Measurements from ENCODE around the gene GDPD3.

The GDPD3 gene

GRCh38 chr16:30113031-30113710, at the start of gene GDPD3:
Gene GDPD3, minus strand, starts transcription at chr16:30113537. Its CDS starts 59 bp downstream, at chr16:30113478.
- in situ Hi-C loops (cut with MboI; ENCODE audit: low sequenced_read_pairs) = no loop called here

DNA sequence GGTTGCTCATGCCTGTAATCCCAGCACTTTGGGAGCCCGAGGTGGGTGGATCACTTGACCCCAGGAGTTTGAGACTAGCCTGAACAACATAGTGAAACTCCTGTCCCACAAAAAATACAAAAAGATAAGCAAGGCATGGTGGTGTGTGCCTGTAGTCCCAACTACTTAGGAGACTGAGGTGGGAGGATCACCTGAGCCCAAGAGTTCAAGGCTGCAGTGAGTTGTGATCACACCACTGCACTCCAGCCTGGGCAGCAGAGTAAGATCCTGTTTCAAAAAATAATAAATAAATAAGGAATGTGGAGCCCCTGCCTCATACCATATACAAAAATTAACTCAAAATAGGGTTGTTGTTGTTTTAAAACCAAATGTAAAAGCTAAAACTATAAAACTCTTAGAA, 43.9 kb upstream of the GDPD3 start:
- in situ Hi-C loops (cut with MboI; ENCODE audit: low sequenced_read_pairs) = no loop called here

GRCh38 chr16:30155188-30155587, 41.9 kb upstream of the GDPD3 start:
- in situ Hi-C loops (cut with MboI; ENCODE audit: low sequenced_read_pairs) = no loop called here

DNA sequence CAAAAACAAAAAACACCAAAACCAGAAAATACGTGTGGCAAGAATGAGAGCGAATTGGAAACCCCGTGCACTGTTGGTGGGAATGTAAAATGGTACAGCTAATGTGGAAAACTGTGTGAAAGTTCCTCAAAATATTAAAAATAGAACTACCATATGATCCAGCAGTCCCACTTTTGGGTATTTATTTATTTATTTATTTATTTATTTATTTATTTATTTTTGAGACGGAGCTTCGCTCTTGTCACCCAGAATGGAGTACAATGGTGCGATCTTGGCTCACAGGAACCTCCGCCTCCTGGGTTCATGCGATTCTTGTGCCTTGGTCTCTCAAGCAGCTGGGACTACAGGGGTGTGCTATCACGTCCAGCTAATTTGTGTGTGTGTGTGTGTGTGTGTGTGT, 39.2 kb upstream of the GDPD3 start:
- in situ Hi-C loops (cut with MboI; ENCODE audit: low sequenced_read_pairs) = no loop called here

DNA sequence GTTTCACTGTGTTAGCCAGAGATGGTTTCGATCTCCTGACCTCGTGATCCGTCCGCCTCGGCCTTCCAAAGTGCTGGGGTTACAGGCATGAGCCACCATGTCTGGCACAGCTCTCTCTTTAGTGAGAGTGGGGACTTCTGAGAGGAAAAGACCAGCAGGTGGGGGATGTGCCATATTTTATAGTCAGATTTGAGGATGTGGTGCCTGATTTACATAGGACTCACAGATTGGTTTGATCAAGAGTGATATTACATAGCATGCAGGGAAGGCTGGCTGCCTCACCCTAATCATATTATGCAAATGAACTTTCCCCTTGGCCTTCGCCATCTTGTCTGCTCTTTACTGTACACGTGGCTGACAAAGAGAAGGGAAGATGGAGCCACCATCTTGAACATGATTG, 37.8 kb upstream of the GDPD3 start:
- in situ Hi-C loops (cut with MboI; ENCODE audit: low sequenced_read_pairs) = no loop called here

DNA sequence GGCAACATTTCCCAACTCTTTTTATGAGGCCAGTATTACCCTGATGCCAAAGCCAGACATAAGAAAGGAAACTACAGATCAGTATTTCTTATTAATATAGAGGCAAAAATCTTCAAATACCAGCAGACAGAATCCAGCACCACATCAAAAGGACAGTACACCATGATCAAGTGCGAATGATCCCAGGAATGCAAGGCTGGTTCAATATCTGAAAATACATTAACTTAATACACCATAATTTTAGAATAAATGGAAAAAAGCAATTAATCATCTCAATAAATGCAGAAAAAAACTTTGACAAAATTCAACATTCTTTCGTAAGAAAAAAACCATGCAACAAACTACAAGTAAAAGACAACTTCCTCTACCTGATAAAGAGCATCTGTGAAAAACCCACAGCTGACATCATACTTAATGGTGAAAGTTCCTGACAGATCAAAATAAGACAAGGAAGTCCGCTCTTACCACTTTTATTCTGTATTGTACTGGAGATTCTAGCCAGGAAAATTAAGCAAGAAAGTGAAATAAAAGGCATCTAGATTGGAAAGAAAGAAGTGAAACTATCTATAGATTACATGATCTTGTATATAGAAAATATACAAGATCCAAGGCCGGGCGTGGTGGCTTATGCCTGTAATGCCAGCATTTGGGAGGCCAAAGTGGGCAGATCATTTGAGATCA, 36.1 kb upstream of the GDPD3 start:
- in situ Hi-C loops (cut with MboI; ENCODE audit: low sequenced_read_pairs) = loop anchor here (25.0 kb wide), 1 partner anchor 463 kb away; the partner anchor contains the start of gene ZNF689

DNA sequence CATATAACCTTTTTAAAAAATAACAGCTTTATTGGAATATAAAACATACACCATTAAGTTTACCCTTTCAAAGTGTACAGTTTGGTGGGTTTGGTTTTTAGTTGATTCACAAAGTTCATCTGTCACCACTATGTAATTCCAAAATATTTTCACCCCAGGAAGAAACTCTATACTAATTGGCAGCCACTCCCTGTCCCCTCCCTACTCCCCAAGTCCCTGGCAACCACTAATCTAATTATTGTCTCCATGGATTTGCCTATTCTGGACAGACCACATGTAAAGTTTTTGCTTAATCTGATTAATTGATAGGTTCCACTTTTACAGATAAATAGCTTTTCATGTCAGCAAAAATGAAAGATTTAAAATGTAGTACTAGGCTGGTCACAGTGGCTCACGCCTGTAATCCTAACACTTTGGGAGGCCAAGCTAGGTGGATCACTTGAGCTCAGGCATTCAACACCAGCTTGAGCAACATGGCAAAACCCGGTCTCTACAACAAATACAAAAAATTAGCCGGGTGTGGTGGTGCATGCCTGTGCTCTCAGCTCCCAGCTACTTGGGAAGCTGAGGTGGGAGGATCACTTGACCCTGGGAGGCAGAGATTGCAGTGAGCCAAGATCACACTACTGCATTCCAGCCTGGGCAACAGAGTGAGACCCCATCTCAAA, 34.6 kb upstream of the GDPD3 start:
- in situ Hi-C loops (cut with MboI; ENCODE audit: low sequenced_read_pairs) = loop anchor here (25.0 kb wide), 1 partner anchor 464 kb away; the partner anchor contains the start of gene ZNF689

DNA sequence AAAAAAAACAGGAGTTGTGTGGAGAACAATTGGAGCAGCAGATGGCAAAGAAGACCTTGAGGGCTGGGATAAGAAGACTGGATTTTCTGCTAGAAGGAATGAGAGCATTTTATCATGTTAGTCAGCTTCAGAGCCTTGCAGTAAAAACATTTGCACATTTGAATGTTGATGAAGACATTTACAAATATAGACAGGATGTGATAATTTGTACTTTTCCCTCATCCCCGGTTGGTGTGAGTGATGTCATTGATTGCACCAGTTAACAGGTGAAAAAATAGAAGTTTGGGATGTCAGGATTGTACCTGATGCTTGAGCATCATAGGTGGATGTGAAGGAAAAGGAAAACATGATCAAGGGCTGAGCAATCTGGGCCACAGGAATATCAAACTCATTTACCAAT, 32.3 kb upstream of the GDPD3 start:
- in situ Hi-C loops (cut with MboI; ENCODE audit: low sequenced_read_pairs) = loop anchor here (25.0 kb wide), 1 partner anchor 467 kb away; the partner anchor contains the start of gene ZNF689

GRCh38 chr16:30144917-30145316, 31.6 kb upstream of the GDPD3 start:
- in situ Hi-C loops (cut with MboI; ENCODE audit: low sequenced_read_pairs) = loop anchor here (25.0 kb wide), 1 partner anchor 467 kb away; the partner anchor contains the start of gene ZNF689

DNA sequence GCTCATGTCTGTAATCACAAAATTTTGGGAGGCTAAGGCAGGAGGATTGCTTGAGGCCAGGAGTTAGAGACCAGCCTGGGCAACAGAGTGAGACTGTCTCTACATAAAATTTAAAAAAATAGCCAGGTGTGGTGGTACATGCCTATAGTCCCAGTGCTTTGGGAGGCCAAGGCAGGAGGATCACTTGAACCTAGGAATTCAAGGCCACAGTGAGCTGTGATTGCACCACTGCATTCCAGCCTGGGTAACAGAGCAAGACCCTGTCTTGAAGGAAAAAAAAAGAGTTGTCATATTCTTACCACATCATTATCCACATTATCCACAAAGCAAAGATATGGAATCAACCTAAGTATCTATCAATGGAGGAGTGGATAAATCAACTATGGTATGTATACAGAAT, 30.7 kb upstream of the GDPD3 start:
- in situ Hi-C loops (cut with MboI; ENCODE audit: low sequenced_read_pairs) = loop anchor here (25.0 kb wide), 1 partner anchor 468 kb away; the partner anchor contains the start of gene ZNF689

GRCh38 chr16:30143347-30143702, 30.0 kb upstream of the GDPD3 start:
- in situ Hi-C loops (cut with MboI; ENCODE audit: low sequenced_read_pairs) = loop anchor here (25.0 kb wide), 1 partner anchor 469 kb away; the partner anchor contains the start of gene ZNF689

- in situ Hi-C loops (cut with MboI; ENCODE audit: low sequenced_read_pairs) = loop anchor here (25.0 kb wide), 1 partner anchor 469 kb away; the partner anchor contains the start of gene ZNF689
Measured at GRCh38 chr16:30142672-30143346, 29.5 kb upstream of the GDPD3 start.

- in situ Hi-C loops (cut with MboI; ENCODE audit: low sequenced_read_pairs) = loop anchor here (25.0 kb wide), 1 partner anchor 471 kb away; the partner anchor contains the start of gene ZNF689
Measured at GRCh38 chr16:30141750-30142149, 28.4 kb upstream of the GDPD3 start.

- in situ Hi-C loops (cut with MboI; ENCODE audit: low sequenced_read_pairs) = loop anchor here (25.0 kb wide), 1 partner anchor 472 kb away; the partner anchor contains the start of gene ZNF689
Measured at GRCh38 chr16:30139583-30140481, 26.5 kb upstream of the GDPD3 start.

DNA sequence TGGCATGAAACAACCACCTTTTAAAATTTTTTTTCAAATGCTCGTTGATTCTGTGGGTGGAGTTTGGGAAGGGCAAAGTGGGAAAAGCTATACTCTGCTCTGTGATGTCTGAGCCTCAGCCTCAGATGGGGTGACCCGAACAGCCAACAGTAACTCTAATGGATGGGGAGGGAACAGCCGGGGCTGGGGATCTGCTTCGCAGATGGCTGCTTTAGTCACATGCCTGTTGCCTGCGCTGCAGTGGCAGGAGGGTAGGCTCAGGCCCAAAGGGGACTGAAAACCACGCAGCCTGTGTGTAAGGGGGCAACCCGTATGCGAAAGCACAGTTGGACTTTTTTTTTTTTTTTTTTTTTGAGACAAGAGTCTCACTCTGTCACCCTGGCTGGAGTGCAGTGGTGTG, 24.6 kb upstream of the GDPD3 start:
- in situ Hi-C loops (cut with MboI; ENCODE audit: low sequenced_read_pairs) = loop anchor here (25.0 kb wide), 1 partner anchor 474 kb away; the partner anchor contains the start of gene ZNF689

GRCh38 chr16:30136971-30137605, 23.8 kb upstream of the GDPD3 start:
- in situ Hi-C loops (cut with MboI; ENCODE audit: low sequenced_read_pairs) = loop anchor here (25.0 kb wide), 1 partner anchor 475 kb away; the partner anchor contains the start of gene ZNF689

DNA sequence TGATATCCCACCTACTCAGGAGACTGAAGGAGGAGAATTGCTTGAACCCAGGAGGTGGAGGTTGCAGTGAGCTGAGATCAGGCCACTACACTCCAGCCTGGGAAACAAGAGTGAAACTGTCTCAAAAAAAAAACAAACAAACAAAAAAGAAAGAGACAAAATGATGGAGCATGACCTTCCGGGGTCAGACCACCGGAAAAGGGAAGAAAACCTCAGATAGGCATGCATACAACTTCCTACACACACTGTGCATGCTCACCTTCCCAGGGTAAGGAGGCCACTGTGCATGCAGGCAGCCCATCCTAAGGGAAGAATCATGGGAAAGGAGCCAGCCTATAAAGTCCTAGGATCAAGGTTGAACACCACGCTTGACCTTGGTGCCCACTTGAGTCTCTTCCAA, 19.3 kb upstream of the GDPD3 start:
- in situ Hi-C loops (cut with MboI; ENCODE audit: low sequenced_read_pairs) = loop anchor here (25.0 kb wide), 1 partner anchor 480 kb away; the partner anchor contains the start of gene ZNF689

GRCh38 chr16:30131869-30132475, 18.6 kb upstream of the GDPD3 start:
- in situ Hi-C loops (cut with MboI; ENCODE audit: low sequenced_read_pairs) = loop anchor here (25.0 kb wide), 1 partner anchor 480 kb away; the partner anchor contains the start of gene ZNF689
